Mesendoderm (in vitro differentiated cells): ENCODE results near the gene SLC44A4.
A peak's percentile ranks its signal among the peaks of the same experiment; 100 is the strongest.
"Not testable (repeated sequence)": the region's sequence is repeated elsewhere in the genome, so short reads cannot be mapped to it uniquely, and the experiment has no call there.

Experiments
- DNase-seq: peaks from one replicate; pipeline ENCODE4 v3.0.0; 2013
- H2AK5ac ChIP-seq: 2 replicates; pipeline ENCODE4 v1.6.1; 2013; ENCODE audit warnings: low read length, inconsistent platforms
- H2BK120ac ChIP-seq: 2 replicates; pipeline ENCODE4 v1.6.1; 2013; ENCODE audit warnings: low read depth, mild to moderate bottlenecking, low read length, moderate library complexity, mixed read lengths
- H2BK15ac ChIP-seq: replicated peaks from 2 replicates; pipeline ENCODE4 v1.6.1; 2013; ENCODE audit warnings: low read depth, mild to moderate bottlenecking, moderate library complexity
- H2BK5ac ChIP-seq: 2 replicates; pipeline ENCODE4 v1.6.1; 2013; ENCODE audit warnings: low read length, inconsistent platforms
- H3K18ac ChIP-seq: 2 replicates; pipeline ENCODE4 v1.6.1; 2013; ENCODE audit warnings: mild to moderate bottlenecking, low read length, mixed read lengths
- H3K23ac ChIP-seq: one replicate; pipeline ENCODE4 v1.6.1; 2013; ENCODE audit warnings: low read length
- H3K27ac ChIP-seq: 2 replicates; pipeline ENCODE4 v1.5.1; 2013; ENCODE audit warnings: low read depth, mild to moderate bottlenecking, inconsistent platforms, low read length, moderate library complexity
- H3K27me3 ChIP-seq: 2 replicates; pipeline ENCODE4 v1.6.1; 2013; ENCODE audit warnings: low read length, control low read depth, mild to moderate bottlenecking, inconsistent platforms; ENCODE audit not compliant: insufficient read depth, poor library complexity
- H3K36me3 ChIP-seq: 2 replicates; pipeline ENCODE4 v1.6.1; 2013; ENCODE audit warnings: low read length, inconsistent platforms; ENCODE audit not compliant: control insufficient read depth, insufficient read depth
- H3K4ac ChIP-seq: one replicate; pipeline ENCODE4 v1.6.1; 2013; ENCODE audit warnings: low read depth, mild to moderate bottlenecking, low read length, moderate library complexity
- H3K4me1 ChIP-seq: 2 replicates; pipeline ENCODE4 v1.6.1; 2013; ENCODE audit warnings: low read depth, low read length, inconsistent platforms; ENCODE audit not compliant: control insufficient read depth
- H3K4me2 ChIP-seq: 2 replicates; pipeline ENCODE4 v1.6.1; 2013; ENCODE audit warnings: low read length
- H3K4me3 ChIP-seq: 2 replicates; pipeline ENCODE4 v1.5.1; 2013; ENCODE audit warnings: mild to moderate bottlenecking, low read length
- H3K56ac ChIP-seq: one replicate; pipeline ENCODE4 v1.6.1; 2013; ENCODE audit warnings: low read length
- H3K79me1 ChIP-seq: 2 replicates; pipeline ENCODE4 v1.6.1; 2013; ENCODE audit warnings: low read length, inconsistent platforms
- H3K79me2 ChIP-seq: 2 replicates; pipeline ENCODE4 v1.6.1; 2013; ENCODE audit warnings: mild to moderate bottlenecking, low read length; ENCODE audit not compliant: control insufficient read depth, insufficient read depth
- H3K9ac ChIP-seq: 2 replicates; pipeline ENCODE4 v1.6.1; 2013; ENCODE audit warnings: low read length, inconsistent platforms
- H4K5ac ChIP-seq: one replicate; pipeline ENCODE4 v1.6.1; 2013; ENCODE audit warnings: low read length
- H4K8ac ChIP-seq: one replicate; pipeline ENCODE4 v1.6.1; 2013; ENCODE audit warnings: low read depth, mild to moderate bottlenecking, control low read depth, low read length, moderate library complexity
- WGBS: extraction: QIAGEN DNeasy Blood & Tissue Kit; methylation state at CpG from one replicate; pipeline ENCODE4 v1.1.7; 2013; ENCODE audit warnings: low lambda C conversion rate, missing lambda C conversion rate; ENCODE audit not compliant: insufficient coverage; ENCODE audit errors: extremely low coverage; 5-methylcytosine and 5-hydroxymethylcytosine counted together

Gene SLC44A4

GRCh38 chr6:31838968-31839367, 39.8 kb downstream of the SLC44A4 start:
- Histone ChIP-seq H3K4ac (no peak overlapping the region), H3K27me3 (no peaks in the 10 kb centered on the region), H3K9ac (peak overlapping the region; percentile 22), H3K18ac (no peak overlapping the region), H3K23ac (no peak overlapping the region), H2AK5ac (no peak overlapping the region), H4K8ac (no peak overlapping the region), H2BK15ac (no peak overlapping the region), H3K36me3 (peaks cover 31% of the 10 kb centered on the region), H2BK5ac (no peak overlapping the region), H3K4me1 (no peaks in the 10 kb centered on the region), H3K27ac (no peak overlapping the region), H4K5ac (no peak overlapping the region), H2BK120ac (no peak overlapping the region), H3K56ac (no peak overlapping the region), H3K79me1 (peaks cover 9% of the 10 kb centered on the region), H3K4me2 (peak overlapping the region; percentile 18), H3K4me3 (no peak overlapping the region), H3K79me2 (peaks cover 45% of the 10 kb centered on the region)
- WGBS = no CpG with 5 or more reads among the region's 3 CpGs
- DNase-seq = no peak

- H2BK120ac ChIP-seq, H3K18ac ChIP-seq, H3K27me3 ChIP-seq, H3K27ac ChIP-seq, H4K5ac ChIP-seq, H4K8ac ChIP-seq, H3K4ac ChIP-seq, H3K4me1 ChIP-seq, H3K23ac ChIP-seq, H2BK15ac ChIP-seq, DNase-seq, H2BK5ac ChIP-seq, H3K79me1 ChIP-seq, H2AK5ac ChIP-seq: not testable (repeated sequence)
- peak overlapping the region; percentile 15 for H3K4me3 ChIP-seq
- peaks cover 45% of the 10 kb centered on the region for H3K79me2 ChIP-seq
- H3K36me3 ChIP-seq = peaks cover 31% of the 10 kb centered on the region
- no CpG with 5 or more reads among the region's 9 CpGs for WGBS
- peak overlapping the region; percentile 100 for H3K56ac ChIP-seq
- peak overlapping the region; percentile 83 for H3K4me2 ChIP-seq
- H3K9ac ChIP-seq = peak overlapping the region; percentile 100
These were observed 40.7 kb downstream of the SLC44A4 start for GRCh38 chr6:31838114-31838553.

GRCh38 chr6:31837369-31838113, 41.3 kb downstream of the SLC44A4 start:
- WGBS = no CpG with 5 or more reads among the region's 1 CpG
- Histone ChIP-seq H3K23ac (no peak overlapping the region), H3K4me2 (peak overlapping the region; percentile 83), H3K4ac (no peak overlapping the region), H4K5ac (no peak overlapping the region), H3K4me3 (peak overlapping the region; percentile 100), H2BK15ac (no peak overlapping the region), H4K8ac (no peak overlapping the region), H3K18ac (no peak overlapping the region), H3K27me3 (no peaks in the 10 kb centered on the region), H3K4me1 (no peaks in the 10 kb centered on the region), H3K9ac (peak overlapping the region; percentile 100), H2BK120ac (no peak overlapping the region), H3K79me2 (peaks cover 45% of the 10 kb centered on the region), H2BK5ac (no peak overlapping the region), H2AK5ac (no peak overlapping the region), H3K79me1 (peaks cover 9% of the 10 kb centered on the region), H3K27ac (no peak overlapping the region), H3K56ac (peak overlapping the region; percentile 100), H3K36me3 (peaks cover 31% of the 10 kb centered on the region)
- no peak for DNase-seq

GRCh38 chr6:31836474-31837368, 42.1 kb downstream of the SLC44A4 start:
- no peak for DNase-seq
- WGBS = no CpG with 5 or more reads among the region's 12 CpGs

GRCh38 chr6:31836047-31836473, 42.7 kb downstream of the SLC44A4 start:
- Histone ChIP-seq H4K5ac (no peak overlapping the region), H3K79me2 (peaks cover 46% of the 10 kb centered on the region), H3K18ac (no peak overlapping the region), H3K4me2 (peak overlapping the region; percentile 97), H3K4ac (no peak overlapping the region), H3K23ac (no peak overlapping the region), H3K4me1 (no peaks in the 10 kb centered on the region), H2AK5ac (no peak overlapping the region), H3K56ac (peak overlapping the region; percentile 100), H4K8ac (no peak overlapping the region), H3K27ac (peak overlapping the region; percentile 77), H2BK5ac (no peak overlapping the region), H3K27me3 (no peaks in the 10 kb centered on the region), H2BK120ac (no peak overlapping the region), H2BK15ac (no peak overlapping the region), H3K79me1 (peaks cover 9% of the 10 kb centered on the region), H3K36me3 (peaks cover 31% of the 10 kb centered on the region), H3K4me3 (peak overlapping the region; percentile 100), H3K9ac (peak overlapping the region; percentile 100)
- no peak for DNase-seq
- WGBS = no CpG with 5 or more reads among the region's 14 CpGs

More at GRCh38 chr6:31836474-31837368, 42.1 kb downstream of the SLC44A4 start:
- H2BK5ac ChIP-seq = no peak overlapping the region
- peak overlapping the region; percentile 20 for H3K27ac ChIP-seq
- no peaks in the 10 kb centered on the region for H3K27me3 ChIP-seq
- peak overlapping the region; percentile 100 for H3K56ac ChIP-seq
- no peak overlapping the region for H2BK15ac ChIP-seq
- peak overlapping the region; percentile 100 for H3K4me3 ChIP-seq
- no peak overlapping the region for H2AK5ac ChIP-seq
- no peak overlapping the region for H4K8ac ChIP-seq
- H3K79me2 ChIP-seq = peaks cover 45% of the 10 kb centered on the region
- H3K4ac ChIP-seq = no peak overlapping the region
- H3K4me1 ChIP-seq = no peaks in the 10 kb centered on the region
- H3K18ac ChIP-seq = no peak overlapping the region
- no peak overlapping the region for H4K5ac ChIP-seq
- H3K9ac ChIP-seq = peak overlapping the region; percentile 100
- peaks cover 31% of the 10 kb centered on the region for H3K36me3 ChIP-seq
- peak overlapping the region; percentile 97 for H3K4me2 ChIP-seq
- peaks cover 9% of the 10 kb centered on the region for H3K79me1 ChIP-seq
- H3K23ac ChIP-seq = no peak overlapping the region
- H2BK120ac ChIP-seq = no peak overlapping the region
